CD4-positive, alpha-beta memory T cell (primary cell): Measurements from ENCODE around the gene CUL9. TPM values are rescaled to one million over a fixed set of nuclear protein-coding genes. Genes with fewer than 3 reads are reported as not detected.

Experiments
- CTCF ChIA-PET: fragments of 350-600 bp; sonication (Branson Sonifier 250); formaldehyde crosslinking; loops from one replicate; lab custom pipeline; 2021; ENCODE audit warnings: inconsistent platforms; ENCODE audit not compliant: partially characterized antibody; lab: Charles Lee
- POLR2A ChIA-PET: fragments of 350-600 bp; sonication (Branson Sonifier 250); formaldehyde crosslinking; loops from one replicate; lab custom pipeline; 2021; ENCODE audit not compliant: partially characterized antibody; lab: Charles Lee
- DNase-seq, 5 donors: peaks; one replicate each; pipeline versions ENCODE4 v3.0.0 to v3.0.0-alpha.2; 2020 to 2022; ENCODE audit warnings: mixed read lengths in 1 of 5
- H3K27ac ChIP-seq: one replicate; pipeline ENCODE4 v1.7.0; 2013; ENCODE audit warnings: low read depth, low read length
- H3K27me3 ChIP-seq: 2 replicates; pipeline ENCODE4 v1.7.0; 2013; ENCODE audit warnings: mild to moderate bottlenecking, low read length, moderate library complexity; ENCODE audit not compliant: insufficient read depth
- H3K36me3 ChIP-seq: 2 replicates; pipeline ENCODE4 v1.7.0; 2013; ENCODE audit warnings: mild to moderate bottlenecking, low read length, moderate library complexity; ENCODE audit not compliant: insufficient read depth
- H3K4me1 ChIP-seq: 2 replicates; pipeline ENCODE4 v1.7.0; 2013; ENCODE audit warnings: mild to moderate bottlenecking, low read length, moderate library complexity; ENCODE audit not compliant: insufficient read depth
- H3K4me3 ChIP-seq, 2 donors: one replicate each; pipeline ENCODE4 v1.7.0; 2013; ENCODE audit warnings: low read length in 2 of 2, mild to moderate bottlenecking in 1 of 2
- H3K9me3 ChIP-seq, 2 donors: one replicate each; pipeline ENCODE4 v1.7.0; 2013; ENCODE audit warnings: low read length in 2 of 2, control low read depth in 1 of 2; ENCODE audit not compliant: control insufficient read depth in 1 of 2
- H3K27ac Mint-ChIP-seq, 7 donors: one replicate each; pipeline ENCODE4 v1.8.0; 2020 to 2021; ENCODE audit warnings: mixed read lengths in 7 of 7, mild to moderate bottlenecking in 6 of 7, inconsistent platforms in 3 of 7, moderate library complexity in 3 of 7
- H3K27me3 Mint-ChIP-seq, 2 donors: one replicate each; pipeline ENCODE4 v1.8.0; 2020 to 2021; ENCODE audit warnings: mixed read lengths in 2 of 2
- H3K36me3 Mint-ChIP-seq, 2 donors: one replicate each; pipeline ENCODE4 v1.8.0; 2020 to 2021; ENCODE audit warnings: mixed read lengths in 2 of 2, inconsistent platforms in 1 of 2, mild to moderate bottlenecking in 1 of 2
- H3K4me1 Mint-ChIP-seq, 4 donors: one replicate each; pipeline ENCODE4 v1.8.0; 2020 to 2021; ENCODE audit warnings: mixed read lengths in 4 of 4, mild to moderate bottlenecking in 1 of 4
- H3K4me3 Mint-ChIP-seq, 8 donors: one replicate each; pipeline ENCODE4 v1.8.0; 2020 to 2021; ENCODE audit warnings: mixed read lengths in 8 of 8, mild to moderate bottlenecking in 7 of 8, moderate library complexity in 6 of 8, inconsistent platforms in 3 of 8
- H3K9me3 Mint-ChIP-seq, 8 donors: one replicate each; pipeline ENCODE4 v1.8.0; 2020 to 2021; ENCODE audit warnings: mixed read lengths in 8 of 8, mild to moderate bottlenecking in 5 of 8, inconsistent platforms in 3 of 8, moderate library complexity in 1 of 8
- intact Hi-C: fragments of 100-400 bp; cut with micrococcal nuclease; formaldehyde crosslinking; loops from one replicate; pipeline ENCODE4 v1.15.1; 2023
- polyA plus RNA-seq, 2 donors: library from polyadenylated mRNA; unstranded; fragments of 300-500 nt; fragmentation: Illumina TruSeq; gene quantifications; one replicate each; pipeline ENCODE4 v1.2.3, GENCODE V29; 2021
- total RNA-seq, 2 experiments: library from RNA; stranded (reverse); gene quantifications; one replicate each; pipeline ENCODE4 v1.2.3, GENCODE V29; 2021

Gene CUL9
- total and polyA plus RNA-seq, 4 experiments from 2014 or later, result 8.3 to 95.2 (median 54.9) TPM

DNA sequence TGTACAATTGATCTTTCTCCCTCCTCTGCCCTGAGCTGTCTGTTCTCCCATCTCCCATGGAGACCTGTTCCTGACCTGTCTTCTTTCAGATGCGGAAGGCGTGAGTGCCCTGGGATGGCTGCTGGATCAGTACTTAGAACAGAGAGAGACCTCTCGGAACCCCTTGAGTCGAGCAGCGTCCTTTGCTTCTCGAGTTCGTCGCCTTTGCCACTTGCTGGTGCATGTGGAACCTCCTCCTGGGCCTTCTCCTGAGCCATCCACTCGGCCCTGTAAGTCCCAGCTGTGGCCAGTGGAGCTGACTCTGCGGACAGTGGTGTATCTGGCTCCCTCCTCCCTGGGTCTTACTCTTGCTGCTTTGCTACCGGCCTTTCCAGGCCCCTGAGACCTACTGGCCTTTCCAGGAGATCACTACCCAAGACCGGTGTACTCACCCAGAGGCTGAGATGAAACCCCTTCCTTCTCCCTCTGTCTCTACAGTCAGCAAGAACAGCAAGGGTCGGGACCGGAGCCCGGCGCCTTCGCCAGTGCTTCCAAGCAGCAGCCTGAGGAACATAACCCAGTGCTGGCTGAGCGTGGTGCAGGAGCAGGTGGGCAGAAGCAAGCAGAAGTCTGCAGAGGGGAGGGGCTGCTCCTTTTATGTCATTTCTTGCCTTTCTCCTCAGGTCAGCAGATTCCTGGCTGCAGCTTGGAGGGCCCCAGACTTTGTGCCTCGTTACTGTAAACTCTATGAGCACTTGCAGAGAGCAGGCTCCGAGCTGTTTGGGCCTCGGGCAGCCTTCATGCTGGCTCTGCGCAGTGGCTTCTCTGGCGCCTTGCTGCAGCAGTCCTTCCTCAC is 22.5 kb downstream of the CUL9 start:
- intact Hi-C loops, result no loop called here
- H3K27ac ChIP-seq, result no peak overlapping the region
- no peak overlapping the region for H3K4me3 ChIP-seq
- Mint-ChIP-seq H3K9me3 (no peaks in the 10 kb centered on the region), H3K4me1 (peaks cover 0 to 1% (median 0%) of the 10 kb centered on the region in 4 donors), H3K36me3 (peaks cover 34 to 47% of the 10 kb centered on the region in 2 donors), H3K27me3 (no peaks in the 10 kb centered on the region), H3K27ac (peak overlapping the region in 1 of 7 donors; percentile 5), H3K4me3 (no peak overlapping the region)
- peaks cover 13% of the 10 kb centered on the region for H3K36me3 ChIP-seq
- POLR2A ChIA-PET, result interaction anchor here (0.5 to 1.4 kb wide), 2 partner anchors 9 to 23 kb away, joined by 3 read pairs; no protein-coding TSS in a partner anchor
- CTCF ChIA-PET, result no interaction called here
- no peak for DNase-seq
- no peaks in the 10 kb centered on the region for H3K9me3 ChIP-seq
- H3K27me3 ChIP-seq, result no peaks in the 10 kb centered on the region
- no peaks in the 10 kb centered on the region for H3K4me1 ChIP-seq

DNA sequence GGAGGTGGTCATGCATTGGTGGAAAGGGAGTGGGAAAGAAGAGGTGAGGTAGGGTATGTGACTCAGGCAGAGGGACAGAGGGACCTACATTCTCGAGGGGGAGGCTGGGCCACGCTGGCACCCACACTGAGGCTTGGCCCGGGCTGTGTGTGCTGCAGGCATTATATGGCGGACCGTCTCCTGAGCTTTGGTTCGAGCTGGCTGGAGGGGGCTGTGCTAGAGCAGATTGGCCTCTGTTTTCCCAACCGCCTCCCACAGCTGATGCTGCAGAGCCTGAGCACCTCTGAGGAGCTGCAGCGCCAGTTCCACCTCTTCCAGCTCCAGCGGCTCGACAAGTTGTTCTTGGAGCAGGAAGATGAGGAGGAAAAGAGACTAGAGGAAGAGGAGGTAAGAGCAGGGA is 23.9 kb downstream of the CUL9 start:
- Histone ChIP-seq H3K4me3 (no peak overlapping the region), H3K27me3 (no peaks in the 10 kb centered on the region), H3K27ac (no peak overlapping the region), H3K4me1 (no peaks in the 10 kb centered on the region), H3K9me3 (no peaks in the 10 kb centered on the region), H3K36me3 (peaks cover 7% of the 10 kb centered on the region)
- Mint-ChIP-seq H3K4me1 (peaks cover 0 to 1% (median 0%) of the 10 kb centered on the region in 4 donors), H3K27ac (no peak overlapping the region), H3K27me3 (no peaks in the 10 kb centered on the region), H3K4me3 (no peak overlapping the region), H3K9me3 (no peaks in the 10 kb centered on the region), H3K36me3 (peaks cover 26 to 35% of the 10 kb centered on the region in 2 donors)
- POLR2A ChIA-PET, result no interaction called here
- no peak for DNase-seq
- CTCF ChIA-PET, result interaction anchor here (1.1 kb wide), 1 partner anchor 24 kb away, joined by 3 read pairs; the partner anchor contains the start of gene DNPH1
- intact Hi-C loops, result no loop called here

DNA sequence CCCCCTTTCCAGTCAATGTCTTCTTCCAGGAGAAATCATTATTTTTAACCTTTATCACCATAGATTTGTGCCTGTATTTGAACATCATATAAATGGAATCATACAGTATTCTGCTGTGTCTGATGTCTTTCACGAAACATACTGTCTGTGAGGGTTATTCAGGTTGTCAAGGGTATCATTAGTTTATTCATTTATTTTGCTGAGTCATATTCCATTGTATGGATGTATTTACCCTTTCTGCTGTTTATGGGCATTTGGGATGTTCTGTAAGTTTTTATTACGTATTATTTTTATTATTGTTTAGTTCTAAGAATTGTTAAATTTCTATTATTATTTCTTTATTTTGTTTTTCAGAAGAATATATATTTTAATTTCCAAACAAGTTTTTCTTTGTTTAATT is 25.3 kb downstream of the CUL9 start:
- CTCF ChIA-PET, result no interaction called here
- H3K36me3 Mint-ChIP-seq, result peaks cover 20 to 33% of the 10 kb centered on the region in 2 donors
- intact Hi-C loops, result no loop called here
- H3K27ac ChIP-seq, result no peak overlapping the region
- no peaks in the 10 kb centered on the region for H3K9me3 Mint-ChIP-seq
- H3K27ac Mint-ChIP-seq, result no peak overlapping the region
- H3K4me3 ChIP-seq, result no peak overlapping the region
- POLR2A ChIA-PET, result no interaction called here
- no peaks in the 10 kb centered on the region for H3K27me3 Mint-ChIP-seq
- H3K9me3 ChIP-seq, result no peaks in the 10 kb centered on the region
- no peaks in the 10 kb centered on the region for H3K27me3 ChIP-seq
- no peak overlapping the region for H3K4me3 Mint-ChIP-seq
- H3K36me3 ChIP-seq, result peaks cover 7% of the 10 kb centered on the region
- H3K4me1 Mint-ChIP-seq, result no peaks in the 10 kb centered on the region
- no peak for DNase-seq
- H3K4me1 ChIP-seq, result no peaks in the 10 kb centered on the region

DNA sequence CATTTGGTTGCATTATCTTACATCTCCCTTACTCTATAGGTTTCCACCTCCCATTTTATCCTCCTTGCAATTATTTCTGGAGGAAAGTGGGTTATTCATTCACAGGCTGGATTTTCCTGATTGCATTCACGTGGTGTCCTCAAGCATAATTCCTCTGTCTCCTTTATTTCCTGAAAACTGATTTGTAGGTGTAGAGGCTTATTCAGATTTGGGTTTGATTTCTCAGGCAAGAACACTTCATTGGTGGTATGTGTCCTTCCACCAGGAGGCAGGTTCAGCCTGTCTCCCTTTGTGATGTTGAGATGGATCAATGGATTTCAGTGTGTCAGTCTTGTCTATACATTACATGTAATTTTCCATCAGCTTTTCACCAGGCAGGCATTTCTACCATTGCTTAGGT is 30.0 kb downstream of the CUL9 start:
- no peak for DNase-seq
- no peak overlapping the region for H3K4me3 ChIP-seq
- POLR2A ChIA-PET, result interaction anchor here (0.9 kb wide), 1 partner anchor 9 kb away, joined by 4 read pairs; no protein-coding TSS in a partner anchor
- H3K27ac ChIP-seq, result no peak overlapping the region
- CTCF ChIA-PET, result interaction anchor here (1.8 kb wide), 1 partner anchor 17 kb away, joined by 4 read pairs; the partner anchor contains the start of gene DNPH1
- no peak overlapping the region for H3K4me3 Mint-ChIP-seq
- no peaks in the 10 kb centered on the region for H3K4me1 ChIP-seq
- H3K36me3 ChIP-seq, result peaks cover 9% of the 10 kb centered on the region
- intact Hi-C loops, result no loop called here
- H3K27me3 Mint-ChIP-seq, result no peaks in the 10 kb centered on the region
- H3K9me3 Mint-ChIP-seq, result no peaks in the 10 kb centered on the region
- H3K27me3 ChIP-seq, result no peaks in the 10 kb centered on the region
- H3K4me1 Mint-ChIP-seq, result no peaks in the 10 kb centered on the region
- peak overlapping the region in 2 of 7 donors; percentile 9 to 10 for H3K27ac Mint-ChIP-seq
- H3K9me3 ChIP-seq, result no peaks in the 10 kb centered on the region
- peaks cover 25 to 34% of the 10 kb centered on the region in 2 donors for H3K36me3 Mint-ChIP-seq

DNA sequence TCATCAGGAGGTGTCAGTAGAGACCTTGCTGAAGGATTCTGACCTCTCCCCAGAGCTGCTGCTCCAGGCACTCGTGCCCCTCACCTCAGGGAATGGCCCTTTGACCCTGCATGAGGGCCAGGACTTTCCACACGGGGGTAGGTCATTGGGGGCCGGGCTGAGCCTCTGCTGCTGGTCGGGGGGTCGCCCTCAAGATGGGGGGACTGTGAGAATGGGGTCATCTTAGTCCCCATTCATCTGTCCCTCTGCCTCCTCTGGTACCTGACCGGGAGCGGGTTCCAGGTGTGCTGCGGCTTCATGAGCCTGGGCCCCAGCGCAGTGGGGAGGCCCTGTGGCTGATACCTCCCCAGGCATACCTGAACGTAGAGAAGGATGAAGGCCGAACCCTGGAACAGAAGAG is 31.4 kb downstream of the CUL9 start:
- ChIA-PET CTCF (interaction anchor here (1.8 kb wide), 1 partner anchor 16 kb away, joined by 4 read pairs; the partner anchor contains the start of gene DNPH1), POLR2A (interaction anchor here (1.3 kb wide), 1 partner anchor 10 kb away, joined by 3 read pairs; no protein-coding TSS in a partner anchor)
- Mint-ChIP-seq H3K27me3 (no peaks in the 10 kb centered on the region), H3K4me3 (peak overlapping the region in 1 of 8 donors; percentile 18), H3K36me3 (peaks cover 27 to 39% of the 10 kb centered on the region in 2 donors), H3K4me1 (peaks cover 0 to 2% (median under 1%) of the 10 kb centered on the region in 4 donors), H3K27ac (no peak overlapping the region), H3K9me3 (no peaks in the 10 kb centered on the region)
- no peaks in the 10 kb centered on the region for H3K4me1 ChIP-seq
- H3K27me3 ChIP-seq, result no peaks in the 10 kb centered on the region
- no peaks in the 10 kb centered on the region for H3K9me3 ChIP-seq
- H3K27ac ChIP-seq, result no peak overlapping the region
- H3K36me3 ChIP-seq, result peaks cover 9% of the 10 kb centered on the region
- H3K4me3 ChIP-seq, result no peak overlapping the region
- intact Hi-C loops, result no loop called here
- no peak for DNase-seq

DNA sequence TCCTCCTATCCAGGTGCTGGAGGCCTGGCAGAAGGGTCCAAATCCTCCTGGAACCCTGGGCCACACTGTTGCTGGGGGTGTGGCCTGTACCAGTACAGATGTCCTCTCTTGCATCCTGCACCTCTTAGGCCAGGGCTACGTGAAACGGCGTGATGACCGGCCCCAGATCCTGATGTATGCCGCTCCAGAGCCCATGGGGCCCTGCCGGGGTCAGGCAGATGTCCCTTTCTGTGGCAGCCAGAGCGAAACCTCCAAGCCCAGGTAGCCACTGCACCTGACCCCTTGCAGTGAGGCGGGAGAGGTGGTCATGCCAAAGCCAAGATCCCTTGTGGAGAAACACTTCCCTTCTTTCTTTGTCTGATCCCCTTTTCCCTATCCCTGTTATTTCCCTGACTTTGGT is 33.1 kb downstream of the CUL9 start:
- no peak for DNase-seq
- CTCF ChIA-PET, result interaction anchor here (1.2 kb wide), 1 partner anchor 9 kb away, joined by 6 read pairs; no protein-coding TSS in a partner anchor

DNA sequence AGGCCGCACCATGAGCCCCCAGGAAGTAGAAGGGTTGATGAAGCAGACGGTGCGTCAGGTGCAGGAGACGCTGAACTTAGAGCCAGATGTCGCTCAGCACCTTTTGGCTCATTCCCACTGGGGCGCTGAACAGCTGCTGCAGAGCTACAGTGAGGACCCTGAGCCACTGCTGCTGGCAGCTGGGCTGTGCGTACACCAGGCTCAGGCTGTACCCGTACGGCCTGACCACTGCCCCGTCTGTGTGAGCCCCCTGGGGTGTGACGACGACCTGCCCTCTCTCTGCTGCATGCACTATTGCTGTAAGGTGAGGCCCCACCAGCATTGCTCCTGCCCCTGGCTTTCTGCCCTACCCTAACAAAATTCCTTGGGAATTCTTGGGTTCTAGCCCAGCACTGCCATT is 34.2 kb downstream of the CUL9 start:
- intact Hi-C loops, result no loop called here
- Histone ChIP-seq H3K4me3 (no peak overlapping the region), H3K4me1 (no peaks in the 10 kb centered on the region), H3K36me3 (peaks cover 15% of the 10 kb centered on the region), H3K27ac (no peak overlapping the region), H3K9me3 (no peaks in the 10 kb centered on the region), H3K27me3 (no peaks in the 10 kb centered on the region)
- Mint-ChIP-seq H3K4me3 (no peak overlapping the region), H3K27me3 (no peaks in the 10 kb centered on the region), H3K27ac (peak overlapping the region in 1 of 7 donors; percentile 15), H3K36me3 (peaks cover 39 to 55% of the 10 kb centered on the region in 2 donors), H3K9me3 (no peaks in the 10 kb centered on the region), H3K4me1 (peaks cover 0 to 8% (median 4%) of the 10 kb centered on the region in 4 donors)
- DNase-seq, result no peak
- CTCF ChIA-PET, result interaction anchor here (1.2 kb wide), 1 partner anchor 8 kb away, joined by 6 read pairs; no protein-coding TSS in a partner anchor
- POLR2A ChIA-PET, result no interaction called here

More for the DNA sequence above, 33.1 kb downstream of the CUL9 start:
- peaks cover 9% of the 10 kb centered on the region for H3K36me3 ChIP-seq
- H3K27ac ChIP-seq, result no peak overlapping the region
- H3K27ac Mint-ChIP-seq, result no peak overlapping the region
- no peaks in the 10 kb centered on the region for H3K9me3 ChIP-seq
- H3K4me1 ChIP-seq, result no peaks in the 10 kb centered on the region
- H3K9me3 Mint-ChIP-seq, result no peaks in the 10 kb centered on the region
- no peak overlapping the region for H3K4me3 Mint-ChIP-seq
- no peak overlapping the region for H3K4me3 ChIP-seq
- H3K36me3 Mint-ChIP-seq, result peaks cover 34 to 48% of the 10 kb centered on the region in 2 donors
- POLR2A ChIA-PET, result no interaction called here
- intact Hi-C loops, result no loop called here
- H3K27me3 Mint-ChIP-seq, result no peaks in the 10 kb centered on the region
- H3K27me3 ChIP-seq, result no peaks in the 10 kb centered on the region
- H3K4me1 Mint-ChIP-seq, result peaks cover 0 to 6% (median 2%) of the 10 kb centered on the region in 4 donors
